ENCODE measurements around the gene SPEM3.

Gene SPEM3

DNA sequence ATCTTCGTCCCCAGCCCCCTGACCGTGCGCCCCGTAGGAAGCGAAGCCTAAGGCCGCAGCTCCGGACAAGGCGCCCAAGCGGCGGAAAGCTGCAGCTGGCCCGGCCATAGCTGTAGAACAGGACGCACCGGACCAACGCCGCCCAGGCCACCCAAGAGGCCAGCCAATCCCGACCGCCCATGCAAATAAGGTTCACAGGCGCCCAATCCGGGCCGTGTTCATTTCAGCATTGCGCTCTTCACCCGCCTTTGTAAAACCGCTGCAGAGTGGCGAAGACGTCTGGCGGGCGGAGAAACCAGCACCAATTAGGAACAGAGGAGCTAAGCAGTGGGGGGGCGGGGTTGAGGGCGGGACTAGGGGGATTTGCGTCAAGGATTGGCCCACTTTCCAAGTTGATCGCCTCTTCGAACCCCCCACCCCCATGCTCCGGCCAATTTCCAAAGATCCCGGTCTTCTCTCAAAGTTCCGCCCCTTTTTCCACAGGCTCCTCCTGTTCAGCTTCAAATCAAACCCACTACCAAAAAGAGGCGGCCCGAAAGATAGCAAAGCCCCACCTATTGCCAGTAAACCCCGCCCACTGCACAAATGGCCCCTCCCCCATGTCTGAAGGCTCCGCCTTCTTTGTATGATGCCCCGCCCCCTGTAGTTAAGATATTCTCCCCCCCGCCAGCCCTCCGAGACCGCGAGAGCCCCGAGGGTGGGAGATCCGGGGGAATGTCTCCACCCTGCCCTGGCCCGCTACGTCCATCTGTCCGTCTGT is 24.5 kb upstream of the SPEM3 start, which contains the start of gene TMEM256:
TSS of gene TMEM256 (minus strand) at position 121 of the 760 bp plus-strand sequence. CDS start at position 108, 13 bp downstream.
- peak; percentile 82 to 85 for DNase-seq

DNA sequence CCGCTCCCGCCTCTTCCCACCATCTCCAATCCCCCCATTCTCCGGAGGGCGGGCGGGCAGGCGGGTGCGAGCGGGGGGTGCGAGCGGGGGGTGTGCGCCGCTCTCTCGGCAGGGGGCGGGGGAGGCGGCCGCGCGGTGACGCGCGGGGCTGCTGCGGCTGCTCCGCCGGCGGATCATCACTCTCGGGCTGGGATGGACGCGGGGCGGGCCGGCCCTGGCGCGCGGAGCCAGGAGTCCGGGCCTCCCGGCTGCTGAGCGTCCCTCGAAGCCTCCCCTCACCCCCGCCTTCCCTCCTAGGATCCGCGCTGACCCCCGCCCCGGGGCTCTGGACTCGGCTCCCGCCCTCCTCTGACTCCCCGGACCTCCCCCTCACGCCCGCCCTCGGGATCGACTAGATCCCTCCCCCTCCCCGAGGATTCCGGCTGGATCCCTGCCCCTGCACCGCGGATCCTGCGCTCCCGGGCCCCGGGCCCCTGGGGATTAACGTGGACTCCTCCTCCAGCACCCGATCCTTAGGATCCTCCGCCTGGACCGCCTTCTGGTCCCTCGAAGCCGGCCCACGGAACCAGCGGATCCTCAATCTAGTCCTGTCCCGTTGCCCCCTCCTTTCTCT is 23.8 kb upstream of the SPEM3 start:
- peak; percentile 25 to 55 for DNase-seq

DNA sequence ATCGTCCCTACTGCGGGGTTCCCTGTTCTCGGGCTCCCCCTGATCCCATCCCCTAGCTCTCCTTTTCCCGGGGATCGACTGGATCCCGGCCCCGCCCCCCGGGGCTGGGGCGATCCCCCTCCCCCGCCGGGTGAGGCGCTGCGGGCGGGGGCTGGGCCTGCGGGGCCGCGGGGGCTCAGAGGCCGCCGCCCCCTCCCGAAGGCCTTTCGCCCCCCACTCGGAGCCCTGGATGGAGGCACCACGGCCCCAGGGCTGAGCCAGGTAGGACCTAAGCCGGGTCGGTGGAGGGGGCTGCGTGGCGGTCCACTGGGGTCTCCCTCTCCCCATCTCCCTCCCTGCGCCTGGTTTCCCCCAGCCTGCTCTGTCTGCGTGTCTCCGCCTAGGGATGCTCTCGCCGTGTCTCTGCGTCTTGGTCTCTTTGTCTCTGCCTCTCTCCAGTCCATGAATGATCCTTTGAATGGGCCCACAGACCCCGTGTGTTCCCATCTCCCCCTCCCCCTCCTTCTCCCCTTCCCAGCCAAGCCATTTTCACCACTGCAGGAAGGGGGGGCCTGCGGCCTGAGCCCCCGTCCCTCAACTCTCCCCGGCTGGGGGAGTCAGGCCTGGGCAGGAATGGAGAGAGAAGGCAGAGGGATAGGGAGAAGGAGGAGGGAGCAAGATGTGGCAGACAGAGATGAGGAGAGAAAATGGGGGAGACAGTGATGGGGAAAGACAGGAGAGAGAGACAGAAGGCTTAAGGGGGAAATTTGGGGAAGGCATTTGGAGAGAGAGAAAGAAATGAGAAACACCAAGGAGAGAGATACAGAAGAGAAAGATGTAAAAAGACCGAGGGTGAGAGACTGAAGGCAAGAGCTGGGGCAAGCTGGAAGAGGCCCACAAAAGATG is 23.1 kb upstream of the SPEM3 start:
- no peak for DNase-seq

DNA sequence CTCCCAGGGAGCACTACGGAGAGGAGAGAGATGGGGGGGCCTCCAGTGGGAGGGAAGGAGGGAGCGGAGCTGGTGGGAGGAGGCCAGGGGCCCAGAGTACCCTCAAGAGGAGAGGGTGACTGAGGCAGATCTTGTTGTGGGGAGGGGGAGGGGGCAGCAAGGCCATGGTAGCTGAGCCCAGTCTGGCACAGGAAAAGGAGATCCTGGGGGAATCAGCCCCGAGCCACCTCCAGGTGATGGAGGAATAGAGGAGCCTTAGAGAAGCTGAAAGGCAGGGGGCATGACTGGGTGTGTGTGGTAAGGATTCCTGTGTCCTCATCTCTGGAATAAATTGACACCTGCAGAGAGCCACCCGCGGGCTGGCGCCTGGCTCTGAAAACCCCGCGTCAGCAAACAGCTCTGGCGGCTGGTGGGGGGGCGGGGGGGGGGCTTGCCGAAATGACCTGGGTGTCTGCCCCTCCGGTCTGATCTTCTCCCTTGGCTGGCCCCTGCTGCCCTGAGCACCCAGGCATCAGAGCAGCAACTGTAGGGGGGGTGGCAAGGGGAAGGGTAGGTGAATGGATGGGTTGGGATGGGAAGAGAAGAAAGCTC is 22.3 kb upstream of the SPEM3 start:
- DNase-seq: no peak

DNA sequence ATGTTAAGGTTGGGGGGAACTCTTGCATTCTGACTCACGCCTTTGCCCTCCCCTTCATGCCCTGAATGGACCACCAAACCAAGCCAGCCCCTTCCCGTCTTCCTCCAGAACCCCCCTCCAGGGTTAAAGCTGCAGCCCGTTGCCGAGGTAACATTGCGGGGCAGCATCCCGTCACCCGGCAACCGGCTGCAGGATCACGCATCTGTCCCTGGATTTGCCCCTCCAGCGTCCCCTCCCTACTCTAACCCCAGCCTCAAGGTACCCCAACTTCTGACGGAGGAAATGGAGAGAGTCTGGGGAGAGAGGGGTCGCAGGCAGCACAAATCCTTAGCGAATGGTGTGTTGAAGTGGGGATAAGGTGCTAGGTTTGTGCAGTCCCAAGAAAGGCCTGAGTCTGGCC is 21.6 kb upstream of the SPEM3 start:
- DNase-seq: no peak

DNA sequence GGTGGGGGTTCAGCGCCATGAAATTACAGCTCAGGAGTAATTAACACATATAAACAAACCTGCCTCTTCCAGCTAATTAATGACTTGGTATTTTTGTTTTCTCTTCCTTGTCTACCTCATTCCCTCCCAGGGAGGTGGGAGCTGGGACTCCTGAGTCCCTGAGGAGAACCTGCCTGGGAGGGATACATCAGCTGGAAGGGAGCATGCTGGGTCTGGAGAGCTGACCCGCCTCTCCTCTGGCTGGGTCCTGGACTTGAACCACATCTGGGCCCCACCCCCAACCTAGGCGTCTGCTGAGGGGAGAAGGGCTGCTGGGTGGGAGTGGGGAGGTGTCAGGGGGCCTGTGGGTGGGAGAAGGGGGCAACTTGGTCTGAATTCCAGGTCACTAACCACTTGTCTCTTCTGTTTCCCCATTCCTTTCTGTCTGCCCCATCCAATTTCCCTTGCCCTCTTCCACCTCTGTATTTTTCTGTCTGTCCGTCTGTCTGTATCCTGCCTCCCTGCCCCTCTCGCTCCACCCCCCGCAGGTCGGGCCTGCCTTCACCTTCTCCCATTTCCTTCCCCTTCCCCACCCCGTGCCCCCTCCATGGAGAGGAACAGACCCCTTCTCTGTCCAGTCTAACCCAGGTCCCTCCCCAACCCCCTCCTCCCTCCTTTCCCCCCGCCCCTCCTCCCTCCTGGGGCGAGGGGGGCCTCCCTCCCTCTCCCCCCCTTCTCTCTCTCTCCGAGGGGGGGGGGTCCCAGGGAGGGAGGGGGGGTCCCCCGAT is 21.0 kb upstream of the SPEM3 start, which contains the start of gene NLGN2:
TSS of gene NLGN2 (plus strand) at position 361 of the 767 bp plus-strand sequence. CDS start 411 bp downstream, outside the sequence.
- no peak for DNase-seq

DNA sequence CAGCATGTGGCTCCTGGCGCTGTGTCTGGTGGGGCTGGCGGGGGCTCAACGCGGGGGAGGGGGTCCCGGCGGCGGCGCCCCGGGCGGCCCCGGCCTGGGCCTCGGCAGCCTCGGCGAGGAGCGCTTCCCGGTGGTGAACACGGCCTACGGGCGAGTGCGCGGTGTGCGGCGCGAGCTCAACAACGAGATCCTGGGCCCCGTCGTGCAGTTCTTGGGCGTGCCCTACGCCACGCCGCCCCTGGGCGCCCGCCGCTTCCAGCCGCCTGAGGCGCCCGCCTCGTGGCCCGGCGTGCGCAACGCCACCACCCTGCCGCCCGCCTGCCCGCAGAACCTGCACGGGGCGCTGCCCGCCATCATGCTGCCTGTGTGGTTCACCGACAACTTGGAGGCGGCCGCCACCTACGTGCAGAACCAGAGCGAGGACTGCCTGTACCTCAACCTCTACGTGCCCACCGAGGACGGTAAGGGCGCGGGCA is 20.4 kb upstream of the SPEM3 start:
- DNase-seq: no peak

DNA sequence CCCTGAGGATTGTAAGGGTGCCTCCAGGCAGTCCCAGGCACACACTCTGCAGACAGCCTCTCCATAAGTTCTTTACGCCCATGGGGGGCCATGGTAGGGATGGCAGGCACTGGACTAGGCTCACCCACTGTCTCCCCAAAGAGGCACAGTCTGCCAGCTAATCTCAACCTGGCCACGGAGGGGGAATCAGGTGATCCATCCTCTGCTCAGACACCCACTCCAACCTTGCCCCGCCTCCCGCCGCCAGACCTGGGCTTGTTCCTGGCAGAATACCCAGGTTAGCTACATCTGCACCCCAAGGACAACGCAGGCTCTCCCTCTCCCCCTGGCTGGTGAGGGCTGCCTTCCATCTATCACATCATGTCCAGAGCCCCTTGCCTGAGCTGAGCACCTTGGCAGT is 19.8 kb upstream of the SPEM3 start:
- DNase-seq: no peak

DNA sequence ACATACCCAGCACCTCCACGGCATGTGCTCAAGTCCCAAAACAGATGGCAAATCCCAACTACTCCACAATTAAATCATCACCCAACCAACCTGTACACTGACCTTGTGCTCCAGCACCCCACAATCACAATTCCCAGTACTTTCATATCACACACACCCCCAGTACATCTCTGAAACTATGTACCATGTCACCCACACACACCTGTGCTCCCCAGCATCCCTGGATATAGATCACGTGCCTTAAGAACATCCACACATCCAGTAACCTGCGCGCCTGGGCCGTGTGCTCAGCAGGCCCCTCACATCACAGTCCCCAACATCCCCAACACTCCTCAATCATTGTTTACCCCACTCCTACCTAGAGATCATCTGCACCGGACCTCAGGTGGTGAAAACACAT is 18.9 kb upstream of the SPEM3 start:
- DNase-seq: no peak

DNA sequence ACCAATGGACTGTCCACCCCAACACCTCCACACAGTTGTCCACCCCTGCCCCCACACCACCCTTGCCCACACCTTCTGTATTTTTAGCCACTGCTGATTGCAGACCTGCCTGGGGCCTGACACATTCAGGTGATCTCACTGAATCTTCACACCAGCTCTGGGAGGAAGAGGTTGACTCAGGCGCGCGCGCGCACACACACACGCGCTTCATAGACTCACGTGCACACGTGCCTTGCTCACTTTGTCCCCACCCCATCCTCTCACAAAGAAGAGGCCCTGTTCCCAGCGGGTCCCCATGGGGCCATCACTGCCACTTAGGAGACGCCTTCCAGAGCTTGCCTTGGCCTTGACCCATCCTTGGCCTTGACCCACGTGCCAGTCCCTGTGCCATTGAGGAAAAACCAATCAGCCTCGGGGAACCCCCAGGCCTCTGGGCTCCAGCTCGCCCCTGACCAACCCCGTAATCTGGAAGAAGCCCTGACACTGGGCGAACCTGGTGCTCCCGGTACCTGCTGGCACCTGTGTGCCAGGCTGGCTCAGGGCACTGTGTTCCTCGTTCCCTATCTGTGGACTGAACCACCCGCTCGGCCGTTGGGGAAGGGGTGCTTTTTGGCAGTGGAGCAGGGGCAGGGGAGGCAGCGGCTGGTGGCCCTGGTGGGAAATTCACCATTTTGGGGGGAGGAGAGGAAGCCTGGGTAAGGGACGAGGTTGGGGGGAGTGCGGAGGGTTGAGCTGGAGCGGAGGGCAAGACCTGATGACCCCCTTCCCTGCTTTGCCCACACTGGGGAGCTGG is 17.8 kb upstream of the SPEM3 start:
- DNase-seq: no peak

DNA sequence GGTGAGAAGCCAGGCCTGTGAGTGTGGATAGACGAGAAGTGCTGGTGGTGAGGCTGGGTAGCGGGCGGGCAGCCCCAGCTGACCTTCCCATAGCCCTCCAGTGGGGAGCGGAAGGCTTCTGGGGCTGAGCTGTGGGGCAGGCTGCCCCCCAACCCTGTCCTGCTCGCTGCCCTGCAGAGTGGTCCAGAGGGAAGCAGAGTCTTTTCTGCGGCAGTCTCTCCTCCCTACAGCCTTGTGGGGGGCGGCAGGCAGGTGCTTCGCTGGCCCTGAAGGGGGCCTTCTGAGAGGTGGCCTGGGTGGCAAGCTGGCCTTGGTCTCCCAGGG is 17.3 kb upstream of the SPEM3 start:
- no peak for DNase-seq

DNA sequence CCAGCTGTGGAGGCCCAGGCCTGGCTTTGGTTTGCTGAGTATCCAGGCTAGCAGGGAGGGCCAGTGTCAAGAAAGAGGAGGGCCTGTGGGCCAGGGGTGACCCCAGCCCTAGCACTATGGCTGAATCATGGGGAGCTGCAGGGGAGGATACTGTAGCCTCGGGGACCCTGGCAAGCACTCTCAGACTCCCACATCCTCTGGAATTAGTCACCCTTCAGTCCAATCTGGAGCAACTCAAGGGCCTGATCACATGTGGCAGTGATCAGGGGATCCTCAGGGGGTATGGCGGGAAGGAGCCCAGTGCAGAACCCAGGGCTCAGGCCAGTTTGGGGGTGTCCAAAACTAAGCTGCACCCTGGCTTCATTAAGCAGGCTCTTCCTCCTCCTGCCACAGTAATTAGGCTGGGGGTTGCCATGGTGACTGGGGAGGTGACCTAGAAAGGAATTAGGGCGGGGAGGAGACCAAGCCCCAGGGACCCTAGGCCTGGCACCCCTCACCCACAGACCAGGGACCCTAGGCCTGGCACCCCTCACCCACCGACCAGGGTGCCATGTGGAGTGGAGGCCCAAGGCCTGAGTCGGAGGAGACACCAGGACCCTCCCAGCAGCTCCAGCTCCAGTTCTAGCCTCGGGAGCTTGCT is 15.2 kb upstream of the SPEM3 start:
- DNase-seq: no peak

DNA sequence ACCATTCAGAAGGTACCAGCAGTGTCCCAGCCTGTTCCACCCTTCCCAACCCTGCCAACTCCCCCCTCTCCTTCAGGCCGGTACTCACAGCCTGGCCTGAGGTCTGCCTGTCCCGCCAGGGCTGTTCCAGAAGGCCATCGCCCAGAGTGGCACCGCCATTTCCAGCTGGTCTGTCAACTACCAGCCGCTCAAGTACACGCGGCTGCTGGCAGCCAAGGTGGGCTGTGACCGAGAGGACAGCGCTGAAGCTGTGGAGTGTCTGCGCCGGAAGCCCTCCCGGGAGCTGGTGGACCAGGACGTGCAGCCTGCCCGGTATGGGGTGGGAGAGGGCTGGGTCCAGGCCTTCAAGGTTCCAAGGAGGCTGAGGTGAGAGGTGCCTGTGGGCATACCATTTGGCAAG is 13.8 kb upstream of the SPEM3 start:
- DNase-seq: no peak

DNA sequence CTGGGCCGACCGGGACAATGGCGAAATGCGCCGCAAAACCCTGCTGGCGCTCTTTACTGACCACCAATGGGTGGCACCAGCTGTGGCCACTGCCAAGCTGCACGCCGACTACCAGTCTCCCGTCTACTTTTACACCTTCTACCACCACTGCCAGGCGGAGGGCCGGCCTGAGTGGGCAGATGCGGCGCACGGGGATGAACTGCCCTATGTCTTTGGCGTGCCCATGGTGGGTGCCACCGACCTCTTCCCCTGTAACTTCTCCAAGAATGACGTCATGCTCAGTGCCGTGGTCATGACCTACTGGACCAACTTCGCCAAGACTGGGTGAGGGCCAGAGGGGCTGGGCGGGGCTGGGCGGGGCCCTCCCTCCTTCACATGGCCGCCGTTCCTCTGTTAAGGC is 12.9 kb upstream of the SPEM3 start:
- DNase-seq: no peak

DNA sequence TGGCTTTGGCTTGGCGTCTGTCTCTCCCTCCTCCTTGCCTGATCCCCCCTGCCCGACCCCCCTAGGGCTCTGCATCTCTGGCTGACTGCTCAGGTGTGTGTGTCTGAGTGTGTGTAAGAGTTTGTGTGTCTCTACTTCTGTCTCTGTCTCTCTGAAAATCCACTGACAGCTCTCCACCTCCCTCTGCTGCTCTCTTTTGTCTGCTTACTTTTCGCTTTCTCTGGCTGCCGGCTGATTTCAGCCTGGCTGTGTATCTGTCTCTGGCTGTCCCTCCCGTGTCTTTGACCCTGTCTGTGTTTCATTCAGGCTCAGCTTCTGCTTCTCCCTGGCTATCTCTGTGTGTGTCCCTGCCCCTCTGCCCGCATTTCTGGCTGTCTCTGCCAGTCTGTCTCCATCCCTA is 12.3 kb upstream of the SPEM3 start:
- no peak for DNase-seq

DNA sequence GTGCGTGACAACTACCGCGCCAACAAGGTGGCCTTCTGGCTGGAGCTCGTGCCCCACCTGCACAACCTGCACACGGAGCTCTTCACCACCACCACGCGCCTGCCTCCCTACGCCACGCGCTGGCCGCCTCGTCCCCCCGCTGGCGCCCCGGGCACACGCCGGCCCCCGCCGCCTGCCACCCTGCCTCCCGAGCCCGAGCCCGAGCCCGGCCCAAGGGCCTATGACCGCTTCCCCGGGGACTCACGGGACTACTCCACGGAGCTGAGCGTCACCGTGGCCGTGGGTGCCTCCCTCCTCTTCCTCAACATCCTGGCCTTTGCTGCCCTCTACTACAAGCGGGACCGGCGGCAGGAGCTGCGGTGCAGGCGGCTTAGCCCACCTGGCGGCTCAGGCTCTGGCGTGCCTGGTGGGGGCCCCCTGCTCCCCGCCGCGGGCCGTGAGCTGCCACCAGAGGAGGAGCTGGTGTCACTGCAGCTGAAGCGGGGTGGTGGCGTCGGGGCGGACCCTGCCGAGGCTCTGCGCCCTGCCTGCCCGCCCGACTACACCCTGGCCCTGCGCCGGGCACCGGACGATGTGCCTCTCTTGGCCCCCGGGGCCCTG is 11.5 kb upstream of the SPEM3 start:
- no peak for DNase-seq

DNA sequence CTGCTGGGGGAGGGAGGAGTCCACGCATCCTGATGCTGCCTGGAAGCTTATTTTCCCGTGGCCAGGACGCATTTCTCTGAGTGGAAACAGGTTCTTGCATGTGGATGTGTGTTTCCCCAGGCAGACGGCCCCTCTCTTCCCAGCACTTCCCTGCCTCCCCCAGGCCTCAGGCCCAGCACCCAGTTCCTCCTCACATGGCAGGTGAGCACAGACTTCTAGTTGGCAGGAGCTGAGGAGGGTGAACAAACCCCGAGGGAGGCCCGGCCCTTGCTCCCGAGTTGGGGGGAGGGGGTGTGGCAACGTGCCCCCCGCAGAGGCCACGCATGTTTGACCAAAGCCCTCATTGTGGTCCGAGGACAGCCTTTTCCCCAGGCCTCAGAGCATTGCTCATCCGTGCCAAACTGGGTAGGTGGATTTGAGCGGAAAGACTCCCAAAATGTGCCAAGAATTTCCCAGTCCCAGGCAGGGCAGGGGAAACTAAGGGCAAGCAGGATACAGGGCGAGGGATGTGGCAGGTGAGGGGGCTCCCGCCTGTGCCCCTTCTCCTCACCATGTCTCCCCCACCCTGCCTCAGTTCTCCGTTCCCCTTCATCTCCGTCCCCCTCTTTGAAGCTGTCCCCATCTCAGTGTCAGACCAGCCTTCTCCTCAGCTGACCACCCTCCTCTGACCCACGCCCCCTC is 10.0 kb upstream of the SPEM3 start:
- no peak for DNase-seq

DNA sequence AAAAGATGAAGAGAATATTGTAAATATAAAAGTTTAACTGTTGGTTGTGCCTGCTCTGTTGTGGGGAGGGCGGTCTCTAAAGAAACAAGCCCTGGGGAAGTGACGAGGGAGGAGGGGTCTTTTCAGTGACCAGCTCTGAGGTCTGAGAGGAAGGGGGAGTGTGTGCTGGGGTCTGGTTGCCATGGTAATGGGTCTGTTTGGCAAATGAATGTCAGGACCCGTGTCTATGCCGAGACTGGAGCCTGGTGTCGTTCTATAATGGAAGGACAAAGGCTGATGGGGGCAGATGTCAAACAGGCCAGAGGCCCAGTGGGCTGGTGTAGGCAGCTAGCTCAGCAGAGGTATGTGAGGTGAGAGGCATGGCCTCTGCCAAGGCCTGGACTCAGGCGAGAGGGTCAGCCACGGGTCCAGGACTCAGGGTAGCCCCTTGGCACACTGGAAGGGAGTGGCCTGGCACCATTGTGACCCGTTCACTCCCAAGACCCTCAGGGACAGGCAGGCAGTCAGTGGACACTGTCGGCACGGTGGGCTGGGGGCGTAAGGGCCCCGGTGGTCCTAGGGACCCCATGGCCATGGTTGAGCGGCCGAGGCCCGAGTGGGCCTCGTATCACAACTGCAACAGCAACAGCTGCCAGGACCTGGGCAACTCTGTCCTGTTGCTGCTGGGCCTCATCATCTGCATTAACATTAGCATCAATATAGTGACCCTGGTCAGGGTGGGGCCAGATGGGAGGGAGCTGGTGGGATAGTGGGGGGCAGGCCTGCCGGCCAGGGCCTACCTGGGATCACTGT is 8.6 kb upstream of the SPEM3 start, which contains the start of gene SPEM1:
TSS of gene SPEM1 (plus strand) at position 506 of the 792 bp plus-strand sequence. CDS start at position 567, 61 bp downstream.
- no peak for DNase-seq

DNA sequence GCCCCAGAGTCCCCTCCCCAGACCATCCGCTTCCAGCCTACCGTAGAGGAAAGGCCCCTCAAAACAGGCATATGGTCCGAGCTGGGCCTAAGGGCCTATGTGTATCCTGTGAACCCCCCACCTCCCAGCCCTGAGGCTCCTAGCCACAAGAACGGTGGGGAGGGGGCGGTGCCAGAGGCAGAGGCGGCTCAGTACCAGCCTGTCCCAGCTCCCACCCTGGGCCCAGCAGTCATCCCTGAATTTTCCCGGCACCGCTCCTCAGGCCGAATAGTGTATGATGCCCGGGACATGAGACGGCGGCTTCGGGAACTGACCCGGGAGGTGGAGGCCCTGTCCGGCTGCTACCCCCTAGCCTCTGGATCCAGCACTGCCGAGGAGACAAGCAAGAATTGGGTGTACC is 7.5 kb upstream of the SPEM3 start:
- no peak for DNase-seq

Data from AML-193 (cell line).